Tibial artery (tissue), 4 donors: ENCODE data around the gene NAXD.
"Not testable (repeated sequence)": the region's sequence is repeated elsewhere in the genome, so short reads cannot be mapped to it uniquely, and the experiment has no call there.

Experiments used
- DNase-seq, 2 donors: peaks; one replicate each; pipeline ENCODE4 v3.0.0-alpha.2; 2019
- H3K27ac ChIP-seq, 2 donors: fragments of 200-600 bp; sonication (generic) in 1 of 2; 1 replicate in 1 of 2; 2 replicates in 1 of 2; pipeline ENCODE4 v1.5.1; 2018 to 2019; ENCODE audit warnings: mild to moderate bottlenecking in 1 of 2
- H3K27me3 ChIP-seq, 2 donors: fragments of 200-600 bp; sonication (generic) in 1 of 2; one replicate each; pipeline versions ENCODE4 v1.5.1 to v1.6.0; 2016 to 2019
- H3K36me3 ChIP-seq, 3 donors: fragments of 200-600 bp; sonication (generic) in 2 of 3; one replicate each; pipeline ENCODE4 v1.5.1; 2016 to 2019; ENCODE audit warnings: mild to moderate bottlenecking in 2 of 3
- H3K4me1 ChIP-seq, 4 donors: fragments of 200-600 bp; sonication (generic) in 2 of 4; 1 replicate in 3 of 4; 2 replicates in 1 of 4; pipeline ENCODE4 v1.5.1; 2016 to 2019
- H3K4me3 ChIP-seq, 2 donors: fragments of 200-600 bp; sonication (generic) in 1 of 2; 1 replicate in 1 of 2; 2 replicates in 1 of 2; pipeline ENCODE4 v1.5.1; 2018 to 2019; ENCODE audit warnings: mild to moderate bottlenecking in 2 of 2
- H3K9me3 ChIP-seq, 3 donors: fragments of 200-600 bp; sonication (generic) in 1 of 3; one replicate each; pipeline ENCODE4 v1.5.1; 2016 to 2019
- CTCF ChIP-seq, 2 experiments: fragments of 200-600 bp in 1 of 2; fragments of 450-650 bp in 1 of 2; IDR thresholded peaks; one replicate each; pipeline ENCODE4 v1.5.1; 2017 to 2019; ENCODE audit warnings: antibody characterized with exemption in 2 of 2, mild to moderate bottlenecking in 1 of 2, moderate library complexity in 1 of 2
- intact Hi-C: fragments of 100-400 bp; cut with DNase I; formaldehyde crosslinking; loops from one replicate; pipeline ENCODE4 v1.15.0; 2023; ENCODE audit warnings: low total_unique reads

NAXD gene

GRCh38 chr13:110664673-110665072 is 49.3 kb downstream of the NAXD start:
- Histone ChIP-seq H3K27me3 (no peaks in the 10 kb centered on the region), H3K36me3 (peaks cover 77 to 90% (median 88%) of the 10 kb centered on the region in 3 donors), H3K4me1 (no peaks in the 10 kb centered on the region), H3K27ac (no peak overlapping the region), H3K9me3 (no peaks in the 10 kb centered on the region), H3K4me3 (no peak overlapping the region)
- peak in 1 of 2 donors; percentile 62 for DNase-seq
- TF ChIP-seq CTCF (IDR thresholded peaks at IDR 0.05): no peak
- intact Hi-C loops: no loop called here

GRCh38 chr13:110665491-110666254 is 50.3 kb downstream of the NAXD start:
- Histone ChIP-seq H3K36me3 (peaks cover 75 to 91% (median 88%) of the 10 kb centered on the region in 3 donors), H3K4me1 (no peaks in the 10 kb centered on the region), H3K4me3 (no peak overlapping the region), H3K27me3 (no peaks in the 10 kb centered on the region), H3K9me3 (no peaks in the 10 kb centered on the region), H3K27ac (no peak overlapping the region)
- intact Hi-C loops: no loop called here
- DNase-seq: peak in 1 of 2 donors; percentile 52
- TF ChIP-seq CTCF (IDR thresholded peaks at IDR 0.05): no peak

GRCh38 chr13:110666255-110666533 is 50.8 kb downstream of the NAXD start:
- peaks cover 70 to 92% (median 87%) of the 10 kb centered on the region in 3 donors for H3K36me3 ChIP-seq
- TF ChIP-seq CTCF (IDR thresholded peaks at IDR 0.05): no peak
- no peaks in the 10 kb centered on the region for H3K9me3 ChIP-seq
- DNase-seq: no peak
- no peaks in the 10 kb centered on the region for H3K4me1 ChIP-seq
- intact Hi-C loops: no loop called here
- H3K27me3 ChIP-seq: no peaks in the 10 kb centered on the region
- H3K4me3 ChIP-seq: no peak overlapping the region
- no peak overlapping the region for H3K27ac ChIP-seq

- peaks cover 43 to 66% (median 62%) of the 10 kb centered on the region in 3 donors for H3K36me3 ChIP-seq
- no peak for DNase-seq
- no peak overlapping the region for H3K27ac ChIP-seq
- intact Hi-C loops: no loop called here
- TF ChIP-seq CTCF (IDR thresholded peaks at IDR 0.05): no peak
- no peak overlapping the region for H3K4me3 ChIP-seq
- no peaks in the 10 kb centered on the region for H3K27me3 ChIP-seq
- no peaks in the 10 kb centered on the region for H3K4me1 ChIP-seq
- no peaks in the 10 kb centered on the region for H3K9me3 ChIP-seq
Observed at GRCh38 chr13:110669036-110669435, 53.7 kb downstream of the NAXD start.

GRCh38 chr13:110669814-110670213 is 54.5 kb downstream of the NAXD start:
- peaks cover 35 to 60% (median 55%) of the 10 kb centered on the region in 3 donors for H3K36me3 ChIP-seq

GRCh38 chr13:110676595-110677587 is 61.5 kb downstream of the NAXD start:
- Histone ChIP-seq H3K36me3 (peaks cover 33 to 54% (median 44%) of the 10 kb centered on the region in 3 donors), H3K27me3 (no peaks in the 10 kb centered on the region), H3K4me3 (no peak overlapping the region), H3K9me3 (no peaks in the 10 kb centered on the region), H3K27ac (no peak overlapping the region), H3K4me1 (no peaks in the 10 kb centered on the region)
- intact Hi-C loops: no loop called here
- DNase-seq: no peak
- no peak for TF ChIP-seq CTCF (IDR thresholded peaks at IDR 0.05)

More at GRCh38 chr13:110669814-110670213, 54.5 kb downstream of the NAXD start:
- intact Hi-C loops, DNase-seq, H3K4me1 ChIP-seq, H3K27ac ChIP-seq, H3K27me3 ChIP-seq, H3K9me3 ChIP-seq, H3K4me3 ChIP-seq: not testable (repeated sequence)
